Endometrium (tissue), 2 donors: ENCODE measurements around the gene CRAT.

Experiments
- FAIRE-seq: peaks from 2 replicates; lab custom pipeline; 2012; peaks lifted over from hg19 to GRCh38; lab: Jason Lieb, UNC
- donor health status: control.
- donor health status: control.

Gene CRAT

DNA sequence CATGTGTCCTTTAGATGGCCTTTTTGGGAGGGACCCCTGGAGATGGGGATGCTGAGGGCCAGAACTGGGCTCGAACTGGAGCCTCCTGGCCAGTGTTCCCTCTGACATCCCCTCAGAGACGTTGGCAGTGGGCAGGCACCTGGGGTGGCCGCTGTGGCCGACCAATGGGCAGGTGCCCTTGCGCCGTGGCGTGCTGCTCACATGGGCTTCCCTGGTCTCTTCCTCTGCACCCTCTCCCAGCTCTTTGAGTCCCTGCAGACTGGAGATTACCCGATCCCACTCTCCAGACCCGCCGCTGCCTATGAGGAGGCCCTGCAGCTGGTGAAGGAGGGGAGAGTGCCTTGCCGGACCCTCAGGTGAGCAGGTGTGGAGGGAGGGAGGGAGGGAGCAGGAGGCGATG, 49.6 kb downstream of the CRAT start:
- FAIRE-seq, result no peak

DNA sequence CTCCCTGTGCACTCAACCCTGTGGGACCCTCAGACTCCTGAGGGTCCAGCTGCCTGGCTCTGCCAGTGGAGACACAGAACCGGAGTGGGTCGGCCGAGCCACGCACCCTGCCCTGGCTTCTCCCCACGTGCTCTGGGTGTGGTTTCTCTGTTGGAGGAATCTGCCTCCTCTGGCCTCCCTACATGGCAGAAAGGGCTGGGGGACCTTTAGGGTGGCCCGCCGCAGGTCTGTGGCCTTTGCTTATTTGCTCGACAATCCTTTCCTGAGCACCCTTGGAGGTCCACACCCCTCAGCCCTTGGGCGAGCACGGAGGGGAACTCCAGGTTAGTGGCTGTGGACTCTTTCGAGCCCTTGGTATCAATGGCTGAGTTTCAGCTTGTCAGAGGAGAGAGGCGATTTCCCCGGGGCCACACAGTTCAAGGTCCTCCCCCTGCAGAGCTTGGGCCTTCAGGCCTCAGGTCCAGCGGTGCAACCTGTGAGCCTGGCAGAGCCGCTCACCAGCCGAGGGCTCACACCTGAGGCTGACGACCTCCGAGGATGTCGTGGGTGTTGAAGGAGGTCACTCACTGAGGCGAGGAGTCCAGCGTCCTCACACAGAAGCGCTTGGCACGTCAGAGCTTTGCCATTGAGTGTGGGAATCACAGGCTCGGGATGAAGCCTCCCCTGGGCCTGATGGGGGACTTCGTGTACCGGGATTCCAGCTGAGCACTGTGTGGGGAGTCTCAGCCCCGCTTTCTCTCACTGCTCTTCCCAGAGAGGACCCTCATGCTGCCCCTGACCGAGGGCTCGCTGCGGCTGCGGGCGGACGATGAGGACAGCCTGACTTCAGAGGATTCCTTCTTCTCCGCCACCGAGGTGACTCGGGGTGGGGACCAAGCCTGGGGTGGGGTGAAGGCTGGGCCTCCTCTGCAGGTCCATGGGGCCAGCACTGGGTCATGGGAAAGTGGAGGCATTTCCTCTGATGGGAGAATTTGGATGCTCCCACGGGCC, 50.5 kb downstream of the CRAT start:
- FAIRE-seq, result no peak

DNA sequence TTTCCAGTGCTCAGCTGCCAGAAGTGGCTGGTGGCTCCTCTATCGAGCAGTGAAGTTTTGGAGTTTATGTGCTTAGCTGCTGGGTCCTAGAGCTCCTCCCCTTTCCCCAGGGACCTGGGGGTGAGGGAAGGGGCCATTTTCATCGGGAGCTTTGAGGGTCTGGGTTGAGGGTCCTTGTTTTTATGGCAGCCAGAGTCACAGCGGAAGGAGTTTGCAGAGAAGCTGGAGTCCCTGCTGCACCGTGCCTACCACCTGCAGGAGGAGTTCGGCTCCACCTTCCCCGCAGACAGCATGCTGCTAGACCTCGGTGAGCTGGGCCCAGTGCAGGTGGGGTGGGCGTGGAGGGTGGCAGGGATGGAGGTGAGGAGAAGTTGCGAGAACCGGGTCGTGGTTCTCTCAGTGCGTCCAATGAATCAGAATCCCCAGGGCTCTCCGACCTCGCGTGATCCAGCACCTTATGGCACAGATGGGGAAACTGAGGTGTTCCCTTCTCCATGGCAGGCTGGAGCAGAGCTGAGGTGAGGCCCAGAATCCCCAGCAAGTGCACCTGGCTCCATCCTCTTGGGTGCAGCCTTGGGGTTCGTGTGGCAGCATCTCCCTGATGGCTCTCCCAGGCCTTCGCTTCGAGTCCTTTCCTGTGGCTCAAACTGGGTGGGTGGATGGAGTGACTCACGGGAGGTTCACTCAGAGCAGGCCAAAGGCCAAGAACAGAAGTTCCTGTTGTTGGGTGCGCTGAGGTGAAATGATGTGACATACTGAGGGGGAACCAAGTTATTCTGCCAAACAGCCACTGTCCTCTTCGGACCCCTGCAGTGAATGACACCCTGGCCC, 51.4 kb downstream of the CRAT start:
- no peak for FAIRE-seq

DNA sequence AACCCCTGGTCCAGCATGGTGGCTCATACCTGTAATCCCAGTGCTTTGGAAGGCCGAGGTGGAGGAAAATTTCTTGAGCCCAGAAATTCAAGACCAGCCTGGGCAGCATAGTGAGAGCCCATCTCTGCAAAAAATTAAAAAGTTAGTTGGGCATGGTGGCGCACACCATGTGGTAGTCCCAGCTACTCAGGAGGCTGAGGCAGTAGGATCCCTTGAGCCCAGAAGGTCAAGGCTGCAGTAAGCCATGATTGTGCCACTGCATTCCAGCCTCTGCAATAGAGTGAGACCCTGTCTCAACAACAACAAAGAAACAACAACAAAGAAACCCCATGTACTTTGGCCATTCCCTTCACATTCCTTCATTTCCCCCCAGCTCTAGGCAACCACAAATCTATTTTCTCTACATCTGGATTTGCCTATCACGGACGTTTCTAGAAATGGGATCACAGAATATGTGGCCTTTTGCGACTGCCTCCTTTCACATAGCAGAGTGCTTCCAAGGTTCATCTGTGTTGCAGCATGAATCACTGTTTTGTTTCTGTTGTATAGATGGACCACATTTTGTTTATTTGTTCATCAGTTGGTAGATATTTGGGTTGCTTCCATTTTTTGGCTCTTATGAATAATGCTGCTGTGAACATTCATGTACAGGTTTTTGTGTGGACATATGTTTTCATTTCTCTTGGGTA, 56.3 kb downstream of the CRAT start:
- no peak for FAIRE-seq

DNA sequence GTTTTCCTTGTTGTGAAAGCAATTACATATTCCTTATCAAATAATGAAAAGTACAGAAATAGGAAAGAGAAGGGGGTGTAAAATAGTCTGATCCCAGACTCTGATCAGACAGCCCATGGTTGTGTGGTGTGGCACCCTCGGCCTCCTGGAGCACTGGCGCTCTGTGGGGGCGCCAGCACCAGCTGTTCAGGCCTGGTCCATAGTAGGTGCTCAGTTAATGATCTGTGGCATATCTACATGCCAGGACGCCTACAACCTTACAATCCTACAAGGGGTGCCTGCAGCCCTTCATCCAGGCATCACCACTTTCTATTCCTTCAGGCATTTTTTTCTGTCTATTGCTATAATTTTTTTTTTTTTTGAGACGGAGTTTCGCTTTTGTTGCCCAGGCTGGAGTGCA, 57.6 kb downstream of the CRAT start:
- FAIRE-seq, result no peak

DNA sequence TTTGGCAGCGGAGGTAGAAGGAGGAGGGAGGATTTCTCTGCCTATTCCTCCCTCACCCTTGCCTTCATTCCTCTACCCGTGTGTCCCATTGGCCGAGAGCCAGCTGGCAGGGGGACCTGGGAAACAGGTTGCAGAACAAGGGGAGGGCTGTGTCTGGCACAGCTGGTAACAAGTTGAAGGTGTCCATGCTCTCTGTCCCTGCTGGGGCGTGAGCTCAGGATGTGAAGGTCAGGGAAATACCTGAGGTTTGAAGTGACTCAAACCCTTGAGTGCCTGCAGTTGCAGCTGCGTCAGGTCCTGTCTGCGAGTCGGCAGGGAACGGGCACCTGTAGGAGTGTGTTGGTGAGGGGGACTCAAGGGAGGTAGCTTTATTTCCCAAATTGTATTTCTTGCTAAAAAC, 58.0 kb downstream of the CRAT start:
- FAIRE-seq, result no peak
